ENCODE results near the gene STPG4. TPM values are rescaled to one million over a fixed set of nuclear protein-coding genes. Genes with fewer than 3 reads are reported as not detected.

STPG4 gene
- total RNA-seq, 1 donor, result 2.2 TPM

GRCh38 chr2:47083886-47084687 lies 71.0 kb downstream of the STPG4 start:
- DNase-seq (ENCODE audit: low read depth), result no peak
- TF ChIP-seq CTCF (IDR thresholded peaks at IDR 0.05; ENCODE audit: insufficient read depth, low read depth, low read length), result no peak
- no peak overlapping the region for H3K4me3 ChIP-seq (ENCODE audit: low read depth, low read length)

- no peak for DNase-seq (ENCODE audit: low read depth)
- no peak for TF ChIP-seq CTCF (IDR thresholded peaks at IDR 0.05; ENCODE audit: insufficient read depth, low read depth, low read length)
- H3K4me3 ChIP-seq (ENCODE audit: low read depth, low read length), result no peak overlapping the region
Measured at GRCh38 chr2:47083485-47083884, 71.6 kb downstream of the STPG4 start.

- H3K4me3 ChIP-seq (ENCODE audit: low read depth, low read length), result no peak overlapping the region
- DNase-seq (ENCODE audit: low read depth), result no peak
- TF ChIP-seq CTCF (IDR thresholded peaks at IDR 0.05; ENCODE audit: insufficient read depth, low read depth, low read length), result no peak
Measured at GRCh38 chr2:47083005-47083404, 72.1 kb downstream of the STPG4 start.

- DNase-seq (ENCODE audit: low read depth), result no peak
- TF ChIP-seq CTCF (IDR thresholded peaks at IDR 0.05; ENCODE audit: insufficient read depth, low read depth, low read length), result no peak
- no peak overlapping the region for H3K4me3 ChIP-seq (ENCODE audit: low read depth, low read length)
Measured at GRCh38 chr2:47080888-47081301, 74.2 kb downstream of the STPG4 start.

- no peak for DNase-seq (ENCODE audit: low read depth)
- TF ChIP-seq CTCF (IDR thresholded peaks at IDR 0.05; ENCODE audit: insufficient read depth, low read depth, low read length), result no peak
- no peak overlapping the region for H3K4me3 ChIP-seq (ENCODE audit: low read depth, low read length)
Measured at GRCh38 chr2:47079515-47080412, 75.3 kb downstream of the STPG4 start.

GRCh38 chr2:47078541-47079482 lies 76.3 kb downstream of the STPG4 start:
- H3K4me3 ChIP-seq (ENCODE audit: low read depth, low read length), result no peak overlapping the region
- TF ChIP-seq CTCF (IDR thresholded peaks at IDR 0.05; ENCODE audit: insufficient read depth, low read depth, low read length), result no peak
- DNase-seq (ENCODE audit: low read depth), result no peak

All from fibroblast of villous mesenchyme (primary cell).